Measurements from ENCODE around the gene FLT1.

DNA sequence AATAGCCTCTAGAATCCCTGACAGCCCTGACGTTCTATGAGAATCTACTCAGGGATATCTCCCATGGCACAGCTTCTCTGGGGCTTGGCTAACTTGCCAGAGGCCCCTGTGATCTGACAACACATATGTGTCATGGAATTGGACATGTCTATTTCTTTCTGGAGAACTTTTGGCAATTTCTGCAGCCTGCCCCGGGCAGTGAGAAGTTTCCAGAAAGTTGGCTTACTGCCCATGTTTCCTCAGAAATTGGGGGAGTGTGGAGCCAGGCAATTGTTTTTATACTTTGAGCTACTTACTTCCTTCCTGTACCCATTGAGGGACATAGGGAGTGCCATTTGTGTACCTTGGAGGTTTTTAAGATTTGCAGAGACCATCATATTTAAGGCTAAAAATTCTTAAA, 98.9 kb downstream of the FLT1 start:
- TF ChIP-seq, protein P1, sequence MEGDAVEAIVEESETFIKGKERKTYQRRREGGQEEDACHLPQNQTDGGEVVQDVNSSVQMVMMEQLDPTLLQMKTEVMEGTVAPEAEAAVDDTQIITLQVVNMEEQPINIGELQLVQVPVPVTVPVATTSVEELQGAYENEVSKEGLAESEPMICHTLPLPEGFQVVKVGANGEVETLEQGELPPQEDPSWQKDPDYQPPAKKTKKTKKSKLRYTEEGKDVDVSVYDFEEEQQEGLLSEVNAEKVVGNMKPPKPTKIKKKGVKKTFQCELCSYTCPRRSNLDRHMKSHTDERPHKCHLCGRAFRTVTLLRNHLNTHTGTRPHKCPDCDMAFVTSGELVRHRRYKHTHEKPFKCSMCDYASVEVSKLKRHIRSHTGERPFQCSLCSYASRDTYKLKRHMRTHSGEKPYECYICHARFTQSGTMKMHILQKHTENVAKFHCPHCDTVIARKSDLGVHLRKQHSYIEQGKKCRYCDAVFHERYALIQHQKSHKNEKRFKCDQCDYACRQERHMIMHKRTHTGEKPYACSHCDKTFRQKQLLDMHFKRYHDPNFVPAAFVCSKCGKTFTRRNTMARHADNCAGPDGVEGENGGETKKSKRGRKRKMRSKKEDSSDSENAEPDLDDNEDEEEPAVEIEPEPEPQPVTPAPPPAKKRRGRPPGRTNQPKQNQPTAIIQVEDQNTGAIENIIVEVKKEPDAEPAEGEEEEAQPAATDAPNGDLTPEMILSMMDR (IDR thresholded peaks at IDR 0.05): no peak
- TF ChIP-seq POLR2A (IDR thresholded peaks at IDR 0.05): no peak

Measured in heart left ventricle (tissue), 13 donors.